Heart left ventricle (tissue), 13 donors: ENCODE measurements around the gene CENPN.

Experiments
- POLR2A ChIP-seq, 2 donors: fragments of 450-650 bp; IDR thresholded peaks; one replicate each; pipeline ENCODE4 v1.6.1; 2017; ENCODE audit warnings: antibody characterized with exemption in 2 of 2, mild to moderate bottlenecking in 2 of 2, moderate library complexity in 2 of 2
- TF ChIP-seq, protein P1 (sequence below), 12 donors: fragments of 200-600 bp; sonication (generic) in 4 of 12; IDR thresholded peaks; one replicate each; pipeline versions ENCODE4 v1.5.0 to v1.8.0; 2018 to 2022; ENCODE audit warnings: antibody characterized with exemption in 12 of 12, mild to moderate bottlenecking in 5 of 12
- donor health status: ischemic (EF 13 %, LVEDD 7.1; RV severe dilation, severe dysfunction).
- donor health status: DM: no; HTN: yes; CAD: no.
- donor health status: DM: no; HTN: no; CAD: no.
- donor health status: ischemic (EF 25% LVEDD 6.9; RV normal size, moderate dysfunction).
- donor health status: ischemic (EF 25% LVEDD 5.7; RV mildly dilated, moderate dysfunction).
- donor health status: ischemic (EF 35%, LVEDD 5.7; RV mildly dilated, moderate dysfunction).
- donor health status: nonischemic (EF 11% LVEDD 7.7; RV severe dilation, severe dysfunction).
- donor health status: DM: yes; HTN: yes; CAD: no.
- donor health status: PGD.
- donor health status: ischemic (EF 29% LVEDD 5.4; RV normal size, mild dysfunction).
- donor health status: nonischemic (EF 23%, LVEDD 6.1; RV moderate dilation, normal function).

DNA sequence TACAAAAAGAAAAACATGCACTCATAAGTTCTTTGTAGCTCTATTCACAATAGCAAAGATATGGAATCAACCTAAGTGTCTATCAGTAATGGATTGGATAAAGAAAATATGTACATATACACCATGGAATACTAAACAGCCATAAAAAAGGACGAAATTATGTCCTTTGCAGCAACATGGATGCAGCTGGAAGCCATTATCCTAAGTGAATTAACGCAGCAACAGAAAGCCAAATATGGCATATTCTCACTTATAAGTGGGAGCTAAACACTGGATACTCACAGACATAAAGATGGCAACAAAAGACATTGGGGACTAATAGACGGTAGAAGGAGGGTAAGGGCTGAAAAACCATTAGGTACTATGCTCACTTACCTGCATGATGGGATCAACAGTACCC lies 6.1 kb upstream of the CENPN start:
- TF ChIP-seq, protein P1, sequence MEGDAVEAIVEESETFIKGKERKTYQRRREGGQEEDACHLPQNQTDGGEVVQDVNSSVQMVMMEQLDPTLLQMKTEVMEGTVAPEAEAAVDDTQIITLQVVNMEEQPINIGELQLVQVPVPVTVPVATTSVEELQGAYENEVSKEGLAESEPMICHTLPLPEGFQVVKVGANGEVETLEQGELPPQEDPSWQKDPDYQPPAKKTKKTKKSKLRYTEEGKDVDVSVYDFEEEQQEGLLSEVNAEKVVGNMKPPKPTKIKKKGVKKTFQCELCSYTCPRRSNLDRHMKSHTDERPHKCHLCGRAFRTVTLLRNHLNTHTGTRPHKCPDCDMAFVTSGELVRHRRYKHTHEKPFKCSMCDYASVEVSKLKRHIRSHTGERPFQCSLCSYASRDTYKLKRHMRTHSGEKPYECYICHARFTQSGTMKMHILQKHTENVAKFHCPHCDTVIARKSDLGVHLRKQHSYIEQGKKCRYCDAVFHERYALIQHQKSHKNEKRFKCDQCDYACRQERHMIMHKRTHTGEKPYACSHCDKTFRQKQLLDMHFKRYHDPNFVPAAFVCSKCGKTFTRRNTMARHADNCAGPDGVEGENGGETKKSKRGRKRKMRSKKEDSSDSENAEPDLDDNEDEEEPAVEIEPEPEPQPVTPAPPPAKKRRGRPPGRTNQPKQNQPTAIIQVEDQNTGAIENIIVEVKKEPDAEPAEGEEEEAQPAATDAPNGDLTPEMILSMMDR (IDR thresholded peaks at IDR 0.05) = no peak
- TF ChIP-seq POLR2A (IDR thresholded peaks at IDR 0.05) = no peak
